NCI-H146 (cell line): Measurements from ENCODE around the gene ABLIM1.

Experiments used
- DNase-seq: peaks from one replicate; lab custom pipeline; 2025; lab: John Stamatoyannopoulos, UW

ABLIM1 gene

GRCh38 chr10:114518401-114519305 is 139.4 kb downstream of the ABLIM1 start:
- no peak for DNase-seq

GRCh38 chr10:114517368-114518250 is 140.5 kb downstream of the ABLIM1 start:
- no peak for DNase-seq

- DNase-seq = no peak
These were observed 141.7 kb downstream of the ABLIM1 start for GRCh38 chr10:114516356-114516755.

- no peak for DNase-seq
These were observed 142.7 kb downstream of the ABLIM1 start for GRCh38 chr10:114515298-114515914.

GRCh38 chr10:114513381-114513792 is 144.7 kb downstream of the ABLIM1 start:
- no peak for DNase-seq

- DNase-seq = no peak
These were observed 146.2 kb downstream of the ABLIM1 start for GRCh38 chr10:114511881-114512280.

- DNase-seq = no peak
These were observed 149.7 kb downstream of the ABLIM1 start for GRCh38 chr10:114508376-114508775.

- DNase-seq = peak; percentile 26
These were observed 150.6 kb downstream of the ABLIM1 start for GRCh38 chr10:114507449-114507848.

- no peak for DNase-seq
These were observed 151.1 kb downstream of the ABLIM1 start for GRCh38 chr10:114506871-114507385.

GRCh38 chr10:114504769-114505579 is 153.1 kb downstream of the ABLIM1 start:
- no peak for DNase-seq

- no peak for DNase-seq
These were observed 156.0 kb downstream of the ABLIM1 start for GRCh38 chr10:114502074-114502473.

GRCh38 chr10:114501650-114502049 is 156.4 kb downstream of the ABLIM1 start:
- DNase-seq = no peak

- DNase-seq = no peak
These were observed 157.4 kb downstream of the ABLIM1 start for GRCh38 chr10:114500643-114501042.

- DNase-seq = peak; percentile 13
These were observed 158.4 kb downstream of the ABLIM1 start for GRCh38 chr10:114499630-114500190.

GRCh38 chr10:114499116-114499515 is 159.0 kb downstream of the ABLIM1 start:
- DNase-seq = no peak

GRCh38 chr10:114498413-114499111 is 159.5 kb downstream of the ABLIM1 start:
- no peak for DNase-seq

- DNase-seq = no peak
These were observed 162.8 kb downstream of the ABLIM1 start for GRCh38 chr10:114495303-114495702.

GRCh38 chr10:114492351-114493037 is 165.6 kb downstream of the ABLIM1 start:
- peak; percentile 9 for DNase-seq

GRCh38 chr10:114491933-114492332 is 166.1 kb downstream of the ABLIM1 start:
- no peak for DNase-seq

- no peak for DNase-seq
These were observed 166.7 kb downstream of the ABLIM1 start for GRCh38 chr10:114491419-114491818.
